Measurements from ENCODE around the gene BSDC1.

- TF ChIP-seq CTCF (IDR thresholded peaks at IDR 0.05): no peak
- no peak for TF ChIP-seq POLR2A (IDR thresholded peaks at IDR 0.05)
These were observed 12.4 kb upstream of the BSDC1 start for GRCh38 chr1:32406629-32407111.
